SK-N-SH treated with all-trans-retinoic acid at 6 μM for 48 hours (cell line): ENCODE data around the gene ANKRD29.

Source experiments
- ATAC-seq: fragments of 200-7000 bp; cut with Tn5 transposase; 3 replicates; pipeline ENCODE4 v1.9.1; 2020; ENCODE audit warnings: mild to moderate bottlenecking, moderate library complexity
- ARNTL ChIP-seq: fragments of 450-650 bp; formaldehyde crosslinking; IDR thresholded peaks from 2 replicates; pipeline ENCODE4 v1.5.0; 2020; ENCODE audit warnings: low read depth, mild to moderate bottlenecking, moderate library complexity, borderline replicate concordance
- BACH2 ChIP-seq: fragments of 250-450 bp; sonication (Bioruptor Pico); IDR thresholded peaks from 2 replicates; pipeline ENCODE4 v1.9.0; 2021; ENCODE audit warnings: mild to moderate bottlenecking, borderline replicate concordance
- CREB5 ChIP-seq: fragments of 250-450 bp; sonication (Bioruptor Pico); IDR thresholded peaks from 2 replicates; pipeline ENCODE4 v1.5.1; 2020; ENCODE audit warnings: low read depth, mild to moderate bottlenecking, moderate library complexity
- CSDC2 ChIP-seq: fragments of 250-450 bp; sonication (Bioruptor Pico); IDR thresholded peaks from 2 replicates; pipeline ENCODE4 v1.5.0; 2020; ENCODE audit warnings: mild to moderate bottlenecking, moderate library complexity
- ESRRG ChIP-seq: fragments of 250-450 bp; sonication (Bioruptor Pico); IDR thresholded peaks from 2 replicates; pipeline ENCODE4 v1.6.1; 2021; ENCODE audit warnings: mild to moderate bottlenecking
- GLIS3 ChIP-seq: fragments of 250-450 bp; sonication (Bioruptor Pico); IDR thresholded peaks from 2 replicates; pipeline ENCODE4 v1.5.0; 2020; ENCODE audit warnings: mild to moderate bottlenecking, moderate library complexity
- ISL1 ChIP-seq: fragments of 250-450 bp; sonication (Bioruptor Pico); IDR thresholded peaks from 2 replicates; pipeline ENCODE4 v2.1.2; 2022; ENCODE audit warnings: mild to moderate bottlenecking, moderate library complexity
- OSR1 ChIP-seq: fragments of 250-450 bp; sonication (Bioruptor Pico); IDR thresholded peaks from 2 replicates; pipeline ENCODE4 v1.8.0; 2022; ENCODE audit warnings: moderate library complexity, mild to moderate bottlenecking, inconsistent platforms
- PPARA ChIP-seq: fragments of 250-450 bp; sonication (Bioruptor Pico); IDR thresholded peaks from 2 replicates; pipeline ENCODE4 v1.5.0; 2020; ENCODE audit warnings: mild to moderate bottlenecking, borderline replicate concordance
- RARB ChIP-seq: fragments of 250-450 bp; sonication (Bioruptor Pico); IDR thresholded peaks from 2 replicates; pipeline ENCODE4 v1.8.0; 2021; ENCODE audit warnings: mild to moderate bottlenecking, moderate library complexity
- SNAI2 ChIP-seq: fragments of 250-450 bp; sonication (Bioruptor Pico); IDR thresholded peaks from 2 replicates; pipeline ENCODE4 v1.5.0; 2020; ENCODE audit warnings: mild to moderate bottlenecking, moderate library complexity
- TCF4 ChIP-seq: fragments of 250-450 bp; sonication (Bioruptor Pico); IDR thresholded peaks from 2 replicates; pipeline ENCODE4 v1.8.0; 2021; ENCODE audit warnings: mild to moderate bottlenecking, moderate library complexity, borderline replicate concordance
- TOX ChIP-seq: fragments of 250-450 bp; sonication (Bioruptor Pico); IDR thresholded peaks from 2 replicates; pipeline ENCODE4 v1.8.0; 2021; ENCODE audit warnings: mild to moderate bottlenecking, moderate library complexity, borderline replicate concordance
- TSHZ2 ChIP-seq: fragments of 250-450 bp; sonication (Bioruptor Pico); IDR thresholded peaks from 2 replicates; pipeline ENCODE4 v1.5.0; 2020; ENCODE audit warnings: mild to moderate bottlenecking, moderate library complexity
- ZC3H10 ChIP-seq: fragments of 250-450 bp; sonication (Bioruptor Pico); IDR thresholded peaks from 2 replicates; pipeline ENCODE4 v1.5.1; 2021; ENCODE audit warnings: mild to moderate bottlenecking, moderate library complexity
- ZFP3 ChIP-seq: fragments of 250-450 bp; sonication (Bioruptor Pico); IDR thresholded peaks from 2 replicates; pipeline ENCODE4 v1.5.0; 2020; ENCODE audit warnings: mild to moderate bottlenecking, moderate library complexity
- ZFP30 ChIP-seq: fragments of 450-650 bp; formaldehyde crosslinking; IDR thresholded peaks from 2 replicates; pipeline ENCODE4 v1.5.0; 2022; ENCODE audit warnings: mild to moderate bottlenecking, moderate library complexity
- ZNF565 ChIP-seq: fragments of 450-650 bp; formaldehyde crosslinking; conservative IDR thresholded peaks from 2 replicates; pipeline ENCODE4 v1.5.0; 2020; ENCODE audit warnings: low read depth, mild to moderate bottlenecking, moderate library complexity
- ZNF70 ChIP-seq: fragments of 450-650 bp; formaldehyde crosslinking; IDR thresholded peaks from 2 replicates; pipeline ENCODE4 v1.5.0; 2020; ENCODE audit warnings: mild to moderate bottlenecking, moderate library complexity
- ZNF8 ChIP-seq: fragments of 450-650 bp; formaldehyde crosslinking; IDR thresholded peaks from 2 replicates; pipeline ENCODE4 v1.5.0; 2020; ENCODE audit warnings: mild to moderate bottlenecking, moderate library complexity
- TF ChIP-seq, protein P1 (sequence below): fragments of 250-450 bp; sonication (Bioruptor Pico); IDR thresholded peaks from 2 replicates; pipeline ENCODE4 v1.5.1; 2021; ENCODE audit warnings: mild to moderate bottlenecking, moderate library complexity
- TF ChIP-seq, protein P2 (sequence below): fragments of 250-450 bp; sonication (Bioruptor Pico); IDR thresholded peaks from 2 replicates; pipeline ENCODE4 v1.8.0; 2020; ENCODE audit warnings: mild to moderate bottlenecking, moderate library complexity, borderline replicate concordance
- TF ChIP-seq, protein P3 (sequence below): fragments of 250-450 bp; sonication (Bioruptor Pico); IDR thresholded peaks from 2 replicates; pipeline ENCODE4 v1.8.0; 2021; ENCODE audit warnings: low read depth, mild to moderate bottlenecking, moderate library complexity, borderline replicate concordance

Gene ANKRD29

DNA sequence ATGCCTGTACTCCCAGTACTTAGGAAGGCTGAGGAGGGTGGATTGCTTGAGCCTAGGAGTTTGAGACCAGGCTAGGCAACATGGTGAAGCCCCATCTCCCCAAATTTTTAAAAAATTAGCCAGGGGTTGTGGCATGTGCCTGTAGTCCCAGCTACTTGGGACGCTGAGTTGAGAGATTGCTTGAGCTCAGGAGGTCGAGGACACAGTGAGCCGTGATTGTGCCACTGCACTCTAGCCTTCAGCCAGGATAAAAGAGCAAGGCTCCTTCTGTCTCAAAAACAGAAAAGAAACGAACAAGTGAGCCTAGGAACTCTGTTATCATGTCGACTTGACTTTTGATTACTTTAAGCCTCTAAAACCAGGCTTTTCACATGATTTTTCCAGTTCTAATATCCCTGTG is 90.1 kb downstream of the ANKRD29 start:
- ATAC-seq, result no peak
- TF ChIP-seq GLIS3 (CRISPR knock-in tag), result no peak
- TF ChIP-seq CREB5 (CRISPR knock-in tag), result no peak
- TF ChIP-seq ZNF565 (CRISPR knock-in tag), result no peak
- TF ChIP-seq, protein P1, sequence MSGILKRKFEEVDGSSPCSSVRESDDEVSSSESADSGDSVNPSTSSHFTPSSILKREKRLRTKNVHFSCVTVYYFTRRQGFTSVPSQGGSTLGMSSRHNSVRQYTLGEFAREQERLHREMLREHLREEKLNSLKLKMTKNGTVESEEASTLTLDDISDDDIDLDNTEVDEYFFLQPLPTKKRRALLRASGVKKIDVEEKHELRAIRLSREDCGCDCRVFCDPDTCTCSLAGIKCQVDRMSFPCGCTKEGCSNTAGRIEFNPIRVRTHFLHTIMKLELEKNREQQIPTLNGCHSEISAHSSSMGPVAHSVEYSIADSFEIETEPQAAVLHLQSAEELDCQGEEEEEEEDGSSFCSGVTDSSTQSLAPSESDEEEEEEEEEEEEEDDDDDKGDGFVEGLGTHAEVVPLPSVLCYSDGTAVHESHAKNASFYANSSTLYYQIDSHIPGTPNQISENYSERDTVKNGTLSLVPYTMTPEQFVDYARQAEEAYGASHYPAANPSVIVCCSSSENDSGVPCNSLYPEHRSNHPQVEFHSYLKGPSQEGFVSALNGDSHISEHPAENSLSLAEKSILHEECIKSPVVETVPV (CRISPR knock-in tag), result no peak
- TF ChIP-seq ZNF8 (CRISPR knock-in tag), result no peak
- TF ChIP-seq ZNF70 (CRISPR knock-in tag), result no peak
- TF ChIP-seq, protein P2, sequence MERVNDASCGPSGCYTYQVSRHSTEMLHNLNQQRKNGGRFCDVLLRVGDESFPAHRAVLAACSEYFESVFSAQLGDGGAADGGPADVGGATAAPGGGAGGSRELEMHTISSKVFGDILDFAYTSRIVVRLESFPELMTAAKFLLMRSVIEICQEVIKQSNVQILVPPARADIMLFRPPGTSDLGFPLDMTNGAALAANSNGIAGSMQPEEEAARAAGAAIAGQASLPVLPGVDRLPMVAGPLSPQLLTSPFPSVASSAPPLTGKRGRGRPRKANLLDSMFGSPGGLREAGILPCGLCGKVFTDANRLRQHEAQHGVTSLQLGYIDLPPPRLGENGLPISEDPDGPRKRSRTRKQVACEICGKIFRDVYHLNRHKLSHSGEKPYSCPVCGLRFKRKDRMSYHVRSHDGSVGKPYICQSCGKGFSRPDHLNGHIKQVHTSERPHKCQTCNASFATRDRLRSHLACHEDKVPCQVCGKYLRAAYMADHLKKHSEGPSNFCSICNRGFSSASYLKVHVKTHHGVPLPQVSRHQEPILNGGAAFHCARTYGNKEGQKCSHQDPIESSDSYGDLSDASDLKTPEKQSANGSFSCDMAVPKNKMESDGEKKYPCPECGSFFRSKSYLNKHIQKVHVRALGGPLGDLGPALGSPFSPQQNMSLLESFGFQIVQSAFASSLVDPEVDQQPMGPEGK (CRISPR knock-in tag), result no peak
- no peak for TF ChIP-seq RARB (CRISPR knock-in tag)
- TF ChIP-seq ZFP30 (CRISPR knock-in tag), result no peak
- TF ChIP-seq OSR1, result no peak
- TF ChIP-seq, protein P3, sequence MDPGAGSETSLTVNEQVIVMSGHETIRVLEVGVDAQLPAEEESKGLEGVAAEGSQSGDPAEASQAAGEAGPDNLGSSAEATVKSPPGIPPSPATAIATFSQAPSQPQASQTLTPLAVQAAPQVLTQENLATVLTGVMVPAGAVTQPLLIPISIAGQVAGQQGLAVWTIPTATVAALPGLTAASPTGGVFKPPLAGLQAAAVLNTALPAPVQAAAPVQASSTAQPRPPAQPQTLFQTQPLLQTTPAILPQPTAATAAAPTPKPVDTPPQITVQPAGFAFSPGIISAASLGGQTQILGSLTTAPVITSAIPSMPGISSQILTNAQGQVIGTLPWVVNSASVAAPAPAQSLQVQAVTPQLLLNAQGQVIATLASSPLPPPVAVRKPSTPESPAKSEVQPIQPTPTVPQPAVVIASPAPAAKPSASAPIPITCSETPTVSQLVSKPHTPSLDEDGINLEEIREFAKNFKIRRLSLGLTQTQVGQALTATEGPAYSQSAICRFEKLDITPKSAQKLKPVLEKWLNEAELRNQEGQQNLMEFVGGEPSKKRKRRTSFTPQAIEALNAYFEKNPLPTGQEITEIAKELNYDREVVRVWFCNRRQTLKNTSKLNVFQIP (CRISPR knock-in tag), result no peak
- TF ChIP-seq SNAI2, result no peak
- TF ChIP-seq ZFP3 (CRISPR knock-in tag), result no peak
- TF ChIP-seq TSHZ2 (CRISPR knock-in tag), result no peak
- TF ChIP-seq ZC3H10 (CRISPR knock-in tag), result no peak
- no peak for TF ChIP-seq ISL1 (CRISPR knock-in tag)
- TF ChIP-seq ARNTL, result no peak
- TF ChIP-seq TCF4 (CRISPR knock-in tag), result no peak
- no peak for TF ChIP-seq BACH2 (CRISPR knock-in tag)
- TF ChIP-seq PPARA, result no peak
- TF ChIP-seq, all 23 proteins: peak for 0

GRCh38 chr18:23572012-23572411 is 90.7 kb downstream of the ANKRD29 start:
- no peak for ATAC-seq
- no peak for TF ChIP-seq ZFP3 (CRISPR knock-in tag)
- TF ChIP-seq ZNF70 (CRISPR knock-in tag), result no peak
- no peak for TF ChIP-seq ESRRG (CRISPR knock-in tag)
- TF ChIP-seq PPARA, result no peak
- TF ChIP-seq CSDC2, result no peak
- no peak for TF ChIP-seq TCF4 (CRISPR knock-in tag)
- TF ChIP-seq ARNTL, result no peak
- TF ChIP-seq TOX, result no peak
- TF ChIP-seq, protein P3 (CRISPR knock-in tag), result no peak
- no peak for TF ChIP-seq CREB5 (CRISPR knock-in tag)
- TF ChIP-seq GLIS3 (CRISPR knock-in tag), result no peak
- TF ChIP-seq OSR1, result no peak
- TF ChIP-seq, protein P2 (CRISPR knock-in tag), result no peak
